GM19239 (cell line): ENCODE results near the gene MPPE1.
"Not testable (repeated sequence)": the region's sequence is repeated elsewhere in the genome, so short reads cannot be mapped to it uniquely, and the experiment has no call there.

Experiments used
- DNase-seq: peaks from one replicate; pipeline ENCODE4 v3.0.0; 2011; ENCODE audit warnings: low spot score; ENCODE audit not compliant: insufficient read length
- FAIRE-seq: peaks from 2 replicates; lab custom pipeline; 2011; peaks lifted over from hg19 to GRCh38; lab: Jason Lieb, UNC

The MPPE1 gene

GRCh38 chr18:11927497-11927896, 19.4 kb upstream of the MPPE1 start:
- DNase-seq (no peak), FAIRE-seq (no peak)

- no peak for FAIRE-seq
- DNase-seq: no peak
Measured at GRCh38 chr18:11925800-11926481, 17.8 kb upstream of the MPPE1 start.

- DNase-seq: no peak
- no peak for FAIRE-seq
Measured at GRCh38 chr18:11923450-11923849, 15.3 kb upstream of the MPPE1 start.

- FAIRE-seq, DNase-seq: not testable (repeated sequence)
Measured at GRCh38 chr18:11919522-11919921, 11.4 kb upstream of the MPPE1 start.

GRCh38 chr18:11916880-11917279, 8.8 kb upstream of the MPPE1 start:
- DNase-seq: not testable (repeated sequence)
- FAIRE-seq: peak; percentile 23

- DNase-seq (no peak), FAIRE-seq (no peak)
Measured at GRCh38 chr18:11909591-11910026, 1.5 kb upstream of the MPPE1 start.

- FAIRE-seq (peak; percentile 82), DNase-seq (no peak)
Measured at GRCh38 chr18:11909061-11909455, 941 bp upstream of the MPPE1 start.

GRCh38 chr18:11906926-11907874, 917 bp downstream of the MPPE1 start:
- DNase-seq: no peak
- FAIRE-seq: peak; percentile 62

GRCh38 chr18:11906176-11906575, 1.9 kb downstream of the MPPE1 start:
- DNase-seq: peak; percentile 33
- FAIRE-seq: peak; percentile 82

- no peak for DNase-seq
Measured at GRCh38 chr18:11905613-11906012, 2.5 kb downstream of the MPPE1 start.

GRCh38 chr18:11902522-11903292, 5.4 kb downstream of the MPPE1 start:
- no peak for FAIRE-seq

More at GRCh38 chr18:11905613-11906012, 2.5 kb downstream of the MPPE1 start:
- FAIRE-seq: no peak

GRCh38 chr18:11901826-11902438, 6.2 kb downstream of the MPPE1 start:
- FAIRE-seq (no peak), DNase-seq (no peak)

More at GRCh38 chr18:11902522-11903292, 5.4 kb downstream of the MPPE1 start:
- no peak for DNase-seq

- DNase-seq (no peak), FAIRE-seq (no peak)
Measured at GRCh38 chr18:11899063-11899462, 9.1 kb downstream of the MPPE1 start.

- no peak for FAIRE-seq
Measured at GRCh38 chr18:11897781-11898180, 10.3 kb downstream of the MPPE1 start.

GRCh38 chr18:11892438-11892837, 15.7 kb downstream of the MPPE1 start:
- DNase-seq, FAIRE-seq: not testable (repeated sequence)

More at GRCh38 chr18:11897781-11898180, 10.3 kb downstream of the MPPE1 start:
- DNase-seq: no peak

- no peak for DNase-seq
- no peak for FAIRE-seq
Measured at GRCh38 chr18:11891737-11892136, 16.4 kb downstream of the MPPE1 start.

GRCh38 chr18:11889284-11889683, 18.8 kb downstream of the MPPE1 start:
- FAIRE-seq (no peak), DNase-seq (no peak)

GRCh38 chr18:11888726-11889125, 19.4 kb downstream of the MPPE1 start:
- DNase-seq (no peak), FAIRE-seq (no peak)

GRCh38 chr18:11887328-11888128, 20.6 kb downstream of the MPPE1 start:
- no peak for FAIRE-seq
- no peak for DNase-seq
